Stomach (tissue), 4 donors: ENCODE measurements around the gene WWOX.

Source experiments
- EP300 ChIP-seq: sonication (generic); formaldehyde crosslinking; IDR thresholded peaks from one replicate; pipeline ENCODE4 v1.6.1; 2017; ENCODE audit warnings: antibody characterized with exemption
- POLR2A ChIP-seq, 4 donors: fragments of 450-650 bp; IDR thresholded peaks; one replicate each; pipeline ENCODE4 v1.6.1; 2016; ENCODE audit warnings: antibody characterized with exemption in 4 of 4, control low read depth in 2 of 4, mild to moderate bottlenecking in 1 of 4, moderate library complexity in 1 of 4
- POLR2AphosphoS5 ChIP-seq, 3 donors: sonication (generic); formaldehyde crosslinking; IDR thresholded peaks; one replicate each; pipeline ENCODE4 v1.6.1; 2016; ENCODE audit warnings: antibody characterized with exemption in 3 of 3
- TF ChIP-seq, protein P1 (sequence below), 7 experiments: fragments of 450-650 bp in 4 of 7; fragments of 200-600 bp in 3 of 7; sonication (generic) in 3 of 7; IDR thresholded peaks; one replicate each; pipeline ENCODE4 v1.5.1; 2016 to 2019; ENCODE audit warnings: antibody characterized with exemption in 7 of 7, control low read depth in 2 of 7, mild to moderate bottlenecking in 1 of 7

DNA sequence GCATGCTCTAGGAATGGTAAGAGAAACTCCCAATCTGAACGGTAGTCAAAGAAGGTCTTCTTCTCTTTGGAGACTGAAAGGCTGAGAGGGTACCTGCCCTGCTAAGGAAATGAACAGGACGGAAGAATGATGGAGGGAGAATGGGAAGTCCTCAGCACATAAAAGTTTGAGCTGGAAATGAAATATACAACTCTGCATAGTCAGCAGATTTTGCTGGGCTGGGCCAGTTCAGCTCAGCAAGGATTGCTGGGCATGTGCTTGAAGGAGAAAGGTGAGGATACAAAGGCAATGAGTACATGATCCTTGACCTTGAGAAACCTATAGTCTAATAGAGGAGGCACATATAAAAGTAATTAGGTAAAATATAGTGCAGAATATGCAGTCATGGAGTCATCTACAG lies 831.8 kb downstream of the WWOX start:
- no peak for TF ChIP-seq POLR2A (IDR thresholded peaks at IDR 0.05)
- TF ChIP-seq, protein P1, sequence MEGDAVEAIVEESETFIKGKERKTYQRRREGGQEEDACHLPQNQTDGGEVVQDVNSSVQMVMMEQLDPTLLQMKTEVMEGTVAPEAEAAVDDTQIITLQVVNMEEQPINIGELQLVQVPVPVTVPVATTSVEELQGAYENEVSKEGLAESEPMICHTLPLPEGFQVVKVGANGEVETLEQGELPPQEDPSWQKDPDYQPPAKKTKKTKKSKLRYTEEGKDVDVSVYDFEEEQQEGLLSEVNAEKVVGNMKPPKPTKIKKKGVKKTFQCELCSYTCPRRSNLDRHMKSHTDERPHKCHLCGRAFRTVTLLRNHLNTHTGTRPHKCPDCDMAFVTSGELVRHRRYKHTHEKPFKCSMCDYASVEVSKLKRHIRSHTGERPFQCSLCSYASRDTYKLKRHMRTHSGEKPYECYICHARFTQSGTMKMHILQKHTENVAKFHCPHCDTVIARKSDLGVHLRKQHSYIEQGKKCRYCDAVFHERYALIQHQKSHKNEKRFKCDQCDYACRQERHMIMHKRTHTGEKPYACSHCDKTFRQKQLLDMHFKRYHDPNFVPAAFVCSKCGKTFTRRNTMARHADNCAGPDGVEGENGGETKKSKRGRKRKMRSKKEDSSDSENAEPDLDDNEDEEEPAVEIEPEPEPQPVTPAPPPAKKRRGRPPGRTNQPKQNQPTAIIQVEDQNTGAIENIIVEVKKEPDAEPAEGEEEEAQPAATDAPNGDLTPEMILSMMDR (IDR thresholded peaks at IDR 0.05): no peak
- no peak for TF ChIP-seq POLR2AphosphoS5 (IDR thresholded peaks at IDR 0.05)
- no peak for TF ChIP-seq EP300
